GM12878 (cell line): ENCODE measurements around the gene NPL. TPM values are rescaled to one million over a fixed set of nuclear protein-coding genes. Genes with fewer than 3 reads are reported as not detected.

Experiments
- ATAC-seq: fragments of 200-7000 bp; cut with Tn5 transposase; 3 replicates; pipeline ENCODE4 v1.9.1; 2020; ENCODE audit warnings: mild to moderate bottlenecking, moderate library complexity
- BruUV-seq: library from RNA; stranded (reverse); fragments of 400-500 nt; replicated peaks from 2 replicates; lab custom pipeline; 2021; lab: Mats Ljungman, UMichigan
- CTCF ChIA-PET: fragments of 300-600 bp; sonication (Branson Sonifier 250); formaldehyde crosslinking; extraction: SDS; loops from one replicate; lab custom pipeline; 2021; ENCODE audit warnings: inconsistent platforms; lab: Yijun Ruan, JAX
- POLR2A ChIA-PET: fragments of 350-600 bp; formaldehyde crosslinking; extraction: SDS; loops from one replicate; lab custom pipeline; 2021; ENCODE audit warnings: inconsistent platforms; lab: Charles Lee
- RAD21 ChIA-PET: fragments of 300-600 bp; sonication (Branson Sonifier 250); formaldehyde crosslinking; loops from one replicate; lab custom pipeline; 2023; ENCODE audit warnings: antibody characterized with exemption; ENCODE audit not compliant: unreplicated experiment; lab: Charles Lee
- SMC1A ChIA-PET: fragments of 300-600 bp; sonication (Branson Sonifier 250); formaldehyde crosslinking; loops from one replicate; lab custom pipeline; 2023; ENCODE audit not compliant: unreplicated experiment, uncharacterized antibody; lab: Charles Lee
- DNase-seq: peaks from one replicate; pipeline ENCODE4 v3.0.0-alpha.2; 2011; ENCODE audit warnings: low read depth, low spot score
- FAIRE-seq: peaks from 3 replicates; lab custom pipeline; 2011; peaks lifted over from hg19 to GRCh38; lab: Jason Lieb, UNC
- H2AFZ ChIP-seq: 2 replicates; pipeline ENCODE4 v1.6.0; 2011; ENCODE audit warnings: low read depth, low read length, control low read depth; ENCODE audit not compliant: control insufficient read depth
- H3K27ac ChIP-seq: 2 replicates; pipeline ENCODE4 v1.5.1; 2011; ENCODE audit warnings: control low read depth; ENCODE audit not compliant: control insufficient read depth, insufficient read depth
- H3K27me3 ChIP-seq, 2 experiments: replicated peaks in 1 of 2; 2 replicates each; pipeline versions ENCODE4 v1.6.0 to v1.6.1; 2011; ENCODE audit warnings: low read length in 1 of 2; ENCODE audit not compliant: control insufficient read depth in 2 of 2, insufficient read depth in 2 of 2
- H3K36me3 ChIP-seq, 2 experiments: 2 replicates each; pipeline ENCODE4 v1.5.1; 2011; ENCODE audit warnings: low read length in 1 of 2; ENCODE audit not compliant: control insufficient read depth in 2 of 2, insufficient read depth in 2 of 2
- H3K4me1 ChIP-seq: 2 replicates; pipeline ENCODE4 v1.6.1; 2011; ENCODE audit warnings: mild to moderate bottlenecking, low read length, moderate library complexity, mixed read lengths; ENCODE audit not compliant: control insufficient read depth, insufficient read depth
- H3K4me2 ChIP-seq: 2 replicates; pipeline ENCODE4 v1.6.0; 2011; ENCODE audit warnings: control low read depth; ENCODE audit not compliant: control insufficient read depth, insufficient read depth
- H3K4me3 ChIP-seq: fragments of 200-600 bp; sonication (generic); 2 replicates; pipeline ENCODE4 v1.5.1; 2016
- H3K79me2 ChIP-seq: 2 replicates; pipeline ENCODE4 v1.6.0; 2011; ENCODE audit warnings: low read length; ENCODE audit not compliant: control insufficient read depth, insufficient read depth
- H3K9ac ChIP-seq: 2 replicates; pipeline ENCODE4 v1.8.0; 2011; ENCODE audit warnings: low read length, control low read depth, mixed read lengths; ENCODE audit not compliant: control insufficient read depth, insufficient read depth
- H3K9me3 ChIP-seq: replicated peaks from 3 replicates; pipeline ENCODE4 v1.5.1; 2011; ENCODE audit warnings: mild to moderate bottlenecking, low read length; ENCODE audit not compliant: control insufficient read depth, insufficient read depth
- H4K20me1 ChIP-seq: 2 replicates; pipeline ENCODE4 v1.6.0; 2011; ENCODE audit not compliant: control insufficient read depth, insufficient read depth
- HDAC6 ChIP-seq: fragments of 200-600 bp; sonication (generic); IDR thresholded peaks from one replicate; pipeline ENCODE4 v1.8.0; 2017; ENCODE audit warnings: antibody characterized with exemption; ENCODE audit not compliant: unreplicated experiment
- NR2F1 ChIP-seq: fragments of 450-650 bp; conservative IDR thresholded peaks from 2 replicates; pipeline ENCODE4 v1.6.1; 2017; ENCODE audit warnings: mild to moderate bottlenecking
- POLR2AphosphoS2 ChIP-seq: IDR thresholded peaks from 2 replicates; pipeline ENCODE4 v1.6.1; 2011; ENCODE audit warnings: low read depth, mild to moderate bottlenecking, low read length, improper control_type of control experiment, moderate library complexity
- SRF ChIP-seq, 2 experiments: IDR thresholded peaks; 2 replicates each; pipeline ENCODE4 v1.6.1; 2011; ENCODE audit warnings: low read depth in 2 of 2, low read length in 2 of 2, mild to moderate bottlenecking in 1 of 2, moderate library complexity in 1 of 2
- WRNIP1 ChIP-seq: IDR thresholded peaks from 2 replicates; pipeline ENCODE4 v1.6.1; 2011; ENCODE audit warnings: low read depth, low read length, improper control_type of control experiment, borderline replicate concordance
- YBX1 ChIP-seq: fragments of 450-650 bp; IDR thresholded peaks from 2 replicates; pipeline ENCODE4 v1.6.1; 2016; ENCODE audit warnings: antibody characterized with exemption
- WGBS: methylation state at CpG from one replicate; pipeline ENCODE4 v1.1.6; 2016; ENCODE audit warnings: low lambda C conversion rate; ENCODE audit not compliant: insufficient replicate concordance, insufficient coverage; ENCODE audit errors: missing lambda C conversion rate; 5-methylcytosine and 5-hydroxymethylcytosine counted together
- in situ Hi-C: fragments of 300-500 bp; cut with MboI; formaldehyde crosslinking; loops from 9 replicates; pipeline ENCODE4 v1.14.3; 2018; ENCODE audit warnings: mixed read lengths
- intact Hi-C: fragments of 100-400 bp; cut with micrococcal nuclease; formaldehyde crosslinking; loops from one replicate; pipeline ENCODE4 v1.14.2; 2022; ENCODE audit not compliant: unreplicated experiment
- polyA plus RNA-seq, 11 experiments: library from polyadenylated mRNA; depleted of rRNA in 4 of 11; unstranded in 6 of 11; stranded (reverse) in 5 of 11; fragments of >200 nt; fragmentation: Nextera tagmentation in 4 of 11; fragmentation: Illumina TruSeq in 1 of 11; extraction: Ambion mirVana in 4 of 11; extraction: Trizol in 1 of 11; gene quantifications; 1 replicate in 1 of 11; 2 replicates in 10 of 11; pipeline versions ENCODE4 v1.2.1 to v1.2.3, GENCODE V29; 2011 to 2016; ENCODE audit warnings: inconsistent platforms in 2 of 11, missing spikeins in 2 of 11, low read depth in 1 of 11
- total RNA-seq, 4 experiments: library from RNA; depleted of rRNA in 3 of 4; stranded (reverse); fragments of >200 nt in 3 of 4; fragmentation: Illumina TruSeq in 1 of 4; extraction: Trizol in 1 of 4; gene quantifications; 2 replicates each; pipeline versions ENCODE4 v1.2.1 to v1.2.3, GENCODE V29; 2013 to 2021
- TF ChIP-seq, protein P1 (sequence below): IDR thresholded peaks from 2 replicates; pipeline ENCODE4 v1.6.1; 2012; ENCODE audit warnings: low read depth, low read length, improper control_type of control experiment
- TF ChIP-seq, protein P2 (sequence below): IDR thresholded peaks from 2 replicates; pipeline ENCODE4 v1.6.1; 2011; ENCODE audit warnings: borderline replicate concordance, low read depth, mild to moderate bottlenecking, moderate library complexity, mixed read lengths, low read length; ENCODE audit not compliant: insufficient read depth; ENCODE audit errors: extremely low read length

The NPL gene
- total and polyA plus RNA-seq, 10 of the 15 experiments (the other 5 are each of a cell fraction or from before 2014, with no cell fraction given), result 5.3 to 19.2 (median 10.0) TPM

DNA sequence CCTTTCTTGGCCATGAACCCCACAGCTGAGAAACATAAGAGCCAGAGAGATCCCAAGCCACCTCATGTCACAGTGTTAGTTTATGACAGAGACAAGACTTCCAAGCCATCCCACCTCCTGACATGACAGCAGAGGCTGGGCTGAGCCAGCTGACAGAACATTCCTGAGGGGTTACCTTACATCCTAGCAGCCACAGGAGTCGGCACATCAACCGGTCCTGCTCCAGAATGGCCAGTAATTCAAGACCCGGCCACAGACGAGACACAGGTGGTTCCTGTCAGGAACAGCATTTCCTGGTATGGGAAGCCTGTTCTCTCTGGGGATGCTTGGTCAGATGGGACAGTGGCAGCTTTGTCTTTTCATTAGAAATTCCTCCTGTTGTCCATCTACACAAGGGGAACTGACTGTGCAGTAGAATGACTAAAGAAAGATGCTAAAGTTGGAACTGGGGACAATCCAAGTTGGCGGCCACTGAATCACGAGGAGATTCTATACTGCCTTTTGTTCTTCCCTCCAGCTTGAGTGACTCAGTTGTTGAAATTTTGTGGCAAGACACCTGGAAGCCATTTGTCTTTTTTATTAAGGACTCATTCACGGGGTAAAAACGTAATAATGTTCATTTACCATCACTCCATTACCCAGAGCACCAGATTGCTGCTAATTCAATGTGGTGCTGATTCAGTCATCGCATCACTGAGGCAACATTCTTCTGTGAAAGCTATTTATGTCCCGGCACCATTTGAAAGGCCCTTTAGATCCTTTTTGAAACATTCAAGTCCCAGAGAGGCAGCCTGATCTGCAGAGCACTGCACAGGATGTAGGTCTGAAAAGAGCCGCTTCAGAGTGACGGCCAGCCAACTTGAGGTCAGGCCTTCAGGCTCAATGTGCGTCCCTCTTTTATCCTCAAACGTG is 37.2 kb upstream of the NPL start (continued):
- no peak for TF ChIP-seq HDAC6
- TF ChIP-seq, protein P1, sequence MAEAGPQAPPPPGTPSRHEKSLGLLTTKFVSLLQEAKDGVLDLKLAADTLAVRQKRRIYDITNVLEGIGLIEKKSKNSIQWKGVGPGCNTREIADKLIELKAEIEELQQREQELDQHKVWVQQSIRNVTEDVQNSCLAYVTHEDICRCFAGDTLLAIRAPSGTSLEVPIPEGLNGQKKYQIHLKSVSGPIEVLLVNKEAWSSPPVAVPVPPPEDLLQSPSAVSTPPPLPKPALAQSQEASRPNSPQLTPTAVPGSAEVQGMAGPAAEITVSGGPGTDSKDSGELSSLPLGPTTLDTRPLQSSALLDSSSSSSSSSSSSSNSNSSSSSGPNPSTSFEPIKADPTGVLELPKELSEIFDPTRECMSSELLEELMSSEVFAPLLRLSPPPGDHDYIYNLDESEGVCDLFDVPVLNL, result no peak
- TF ChIP-seq SRF (IDR thresholded peaks at IDR 0.05; ENCODE audit: low read depth in 2 of 2, low read length in 2 of 2), result no peak
- TF ChIP-seq POLR2AphosphoS2, result no peak

DNA sequence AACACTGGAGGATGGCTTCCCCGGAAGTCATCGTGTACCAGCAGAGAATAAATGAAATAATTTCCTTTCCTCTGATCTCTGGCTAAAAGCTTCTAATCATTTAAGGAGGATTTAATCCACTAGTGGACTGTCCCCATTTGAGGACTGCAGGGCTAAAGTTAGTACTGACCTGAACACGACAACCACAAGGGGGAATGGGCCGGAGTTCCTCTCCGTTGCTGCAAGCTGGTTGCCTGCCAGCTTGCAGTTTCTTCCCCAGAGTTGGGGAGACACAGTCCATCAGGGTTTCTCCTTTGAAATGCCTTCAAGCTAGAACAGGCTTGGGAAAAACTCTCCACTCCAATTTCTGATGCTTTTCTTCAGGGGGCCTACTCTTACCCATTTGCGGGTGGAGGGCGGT is 35.5 kb upstream of the NPL start:
- no peaks in the 10 kb centered on the region for H4K20me1 ChIP-seq
- SMC1A ChIA-PET, result interaction anchor here (0.7 to 2.0 kb wide), 5 partner anchors 10 to 42 kb away, joined by 3 to 8 read pairs (median 4); no protein-coding TSS in a partner anchor
- H3K9me3 ChIP-seq, result no peaks in the 10 kb centered on the region
- no peak overlapping the region for H3K4me2 ChIP-seq
- no peak for TF ChIP-seq NR2F1
- TF ChIP-seq, protein P2, sequence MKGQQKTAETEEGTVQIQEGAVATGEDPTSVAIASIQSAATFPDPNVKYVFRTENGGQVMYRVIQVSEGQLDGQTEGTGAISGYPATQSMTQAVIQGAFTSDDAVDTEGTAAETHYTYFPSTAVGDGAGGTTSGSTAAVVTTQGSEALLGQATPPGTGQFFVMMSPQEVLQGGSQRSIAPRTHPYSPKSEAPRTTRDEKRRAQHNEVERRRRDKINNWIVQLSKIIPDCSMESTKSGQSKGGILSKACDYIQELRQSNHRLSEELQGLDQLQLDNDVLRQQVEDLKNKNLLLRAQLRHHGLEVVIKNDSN, result no peak
- TF ChIP-seq WRNIP1, result no peak
- no peak for TF ChIP-seq YBX1
- ATAC-seq (no peak), DNase-seq (no peak), FAIRE-seq (no peak)
- no peak overlapping the region for H3K27ac ChIP-seq
- CTCF ChIA-PET, result interaction anchor here (0.6 to 1.7 kb wide), 4 partner anchors 112 to 1153 kb away, joined by 3 to 5 read pairs (median 3); no protein-coding TSS in a partner anchor
- no peaks in the 10 kb centered on the region for H3K79me2 ChIP-seq
- no peak overlapping the region for H2AFZ ChIP-seq
- H3K9ac ChIP-seq, result no peak overlapping the region
- peaks cover 2 to 4% of the 10 kb centered on the region in 2 experiments; a peak in 1 of 4 replicates for H3K27me3 ChIP-seq
- no peak overlapping the region for H3K4me3 ChIP-seq
- POLR2A ChIA-PET, result interaction anchor here (0.8 kb wide), 1 partner anchor 295 kb away, joined by 4 read pairs; no protein-coding TSS in a partner anchor
- WGBS, result 84% methylated on average over 7 of the region's 7 CpGs
- no TSS peak for BruUV-seq
- in situ Hi-C loops (no loop called here), intact Hi-C loops (no loop called here)
- no peaks in the 10 kb centered on the region for H3K36me3 ChIP-seq
- H3K4me1 ChIP-seq, result no peaks in the 10 kb centered on the region
- RAD21 ChIA-PET, result interaction anchor here (1.2 kb wide), 1 partner anchor 28 kb away, joined by 5 read pairs; no protein-coding TSS in a partner anchor
